NCI-H146 treated with DMSO at 0.1 percent for 48 hours (cell line): ENCODE results near the gene NT5C.
"Not testable (repeated sequence)": the region's sequence is repeated elsewhere in the genome, so short reads cannot be mapped to it uniquely, and the experiment has no call there.

Experiments
- DNase-seq: peaks from one replicate; lab custom pipeline; 2025; ENCODE audit not compliant: unreplicated experiment; lab: John Stamatoyannopoulos, UW

The NT5C gene

DNA sequence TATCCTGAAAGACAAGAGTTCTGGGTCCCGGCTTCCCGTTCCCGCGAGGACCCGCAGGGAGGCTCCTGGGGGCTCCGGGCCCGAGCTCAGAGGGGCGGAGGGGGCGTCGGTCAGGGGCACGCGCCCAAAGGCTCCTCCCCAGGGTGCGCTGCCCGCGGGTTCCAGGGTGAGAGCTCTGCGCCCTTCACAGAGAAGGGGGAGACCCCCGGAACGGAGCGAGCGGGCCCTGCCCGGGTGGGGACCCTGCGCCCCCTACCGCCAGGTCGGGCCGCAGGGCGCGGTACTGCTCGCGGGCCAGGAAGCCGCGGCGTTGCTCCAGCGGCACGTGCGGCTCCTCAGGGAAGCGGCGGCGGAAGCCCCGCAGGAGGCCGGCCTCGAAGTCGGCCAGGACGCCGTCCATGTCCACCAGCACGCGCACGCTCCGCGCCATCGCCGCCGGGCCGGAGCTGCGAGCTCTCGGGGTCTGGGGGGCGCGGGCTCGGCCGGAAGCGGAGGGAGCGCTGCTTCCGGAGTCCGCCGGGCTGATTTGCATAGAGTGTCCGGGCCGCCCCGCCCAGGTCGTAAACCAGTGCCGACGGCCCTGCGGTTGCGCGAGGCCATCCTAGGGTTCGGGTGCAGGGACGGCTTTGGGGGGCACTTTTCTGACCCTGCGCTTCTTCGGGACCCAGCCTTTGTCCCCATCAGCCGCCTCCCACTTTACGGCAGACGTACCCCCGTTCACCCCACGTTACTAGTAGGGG, at the start of gene NT5C:
Gene NT5C (minus strand): TSS at position 465 of the 740 bp plus-strand sequence. CDS start 35 bp downstream, at position 430.
- DNase-seq: peak; percentile 74

DNA sequence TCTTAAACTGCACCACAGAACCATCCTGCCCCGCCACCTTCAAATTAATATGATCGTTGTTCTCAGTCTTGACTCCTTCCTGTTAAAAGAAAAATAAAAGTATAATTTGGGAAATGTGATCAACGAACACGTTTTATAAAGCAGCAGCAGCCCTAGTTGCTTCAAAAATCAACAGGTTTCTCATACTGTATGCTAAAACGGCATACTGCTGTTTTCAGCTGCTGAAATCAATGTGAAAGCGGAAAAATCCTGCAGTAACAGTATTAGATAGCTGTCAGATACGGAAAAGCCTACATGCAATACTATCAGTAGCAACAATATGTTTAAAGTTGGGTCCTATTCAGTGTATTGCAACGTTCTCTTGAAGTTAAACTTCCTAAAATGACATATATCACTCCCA, 49.6 kb upstream of the NT5C start:
- no peak for DNase-seq

DNA sequence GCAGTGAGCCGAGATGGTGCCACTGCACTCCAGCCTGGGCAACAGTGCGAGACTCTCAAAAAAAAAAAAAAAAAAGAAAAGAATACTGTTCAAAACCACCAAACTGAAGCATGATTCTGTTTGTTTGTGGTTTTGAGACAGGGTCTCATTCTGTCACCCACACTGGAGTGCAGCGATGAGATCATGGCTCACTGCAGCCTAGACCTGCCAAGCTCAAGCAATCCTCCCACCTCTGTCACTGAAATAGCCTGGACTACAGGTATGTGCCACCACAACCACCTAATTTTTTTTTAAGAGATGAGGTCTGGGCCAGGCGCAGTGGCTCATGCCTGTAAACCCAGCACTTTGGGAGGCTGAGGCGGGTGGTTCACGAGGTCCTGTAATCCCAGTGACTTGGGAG, 46.9 kb upstream of the NT5C start:
- no peak for DNase-seq

DNA sequence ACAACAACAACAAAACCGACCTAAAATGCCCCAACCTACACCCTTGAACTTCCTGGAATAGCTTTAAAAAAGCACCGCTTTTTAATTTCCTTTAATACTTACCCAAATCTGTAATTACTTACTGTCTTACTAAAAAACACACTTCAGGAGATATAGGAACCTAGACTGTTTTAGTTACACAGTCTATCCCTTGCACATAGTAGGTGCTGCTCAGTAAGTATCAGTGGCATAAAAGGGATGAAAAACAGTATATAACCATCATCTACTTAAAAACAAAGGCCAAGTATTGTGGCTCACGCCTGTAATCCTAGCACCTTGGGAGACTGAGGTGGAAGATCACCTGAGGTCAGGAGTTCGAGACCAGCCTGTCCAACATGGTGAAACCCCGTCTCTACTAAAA, 45.1 kb upstream of the NT5C start:
- no peak for DNase-seq

GRCh38 chr17:75174996-75175395, 43.5 kb upstream of the NT5C start:
- no peak for DNase-seq

DNA sequence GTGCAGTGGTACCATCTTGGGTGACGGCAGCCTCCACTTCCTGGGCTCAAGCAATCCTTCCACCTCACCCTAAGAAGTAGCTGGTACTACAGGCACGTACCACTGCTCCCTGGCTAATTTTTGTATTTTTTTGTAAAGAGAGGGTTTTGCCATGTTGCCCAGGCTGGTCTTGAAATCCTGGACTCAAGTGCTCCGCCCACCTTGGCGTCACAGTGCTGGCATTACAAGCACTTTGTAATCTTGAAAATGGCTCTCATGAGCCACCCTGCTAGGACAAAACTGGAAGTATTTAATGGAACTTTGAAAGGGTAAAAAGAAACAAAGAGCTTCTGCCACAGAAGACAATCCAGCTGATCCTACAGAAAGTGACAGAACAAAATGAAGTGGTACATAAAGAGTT, 42.0 kb upstream of the NT5C start:
- no peak for DNase-seq

DNA sequence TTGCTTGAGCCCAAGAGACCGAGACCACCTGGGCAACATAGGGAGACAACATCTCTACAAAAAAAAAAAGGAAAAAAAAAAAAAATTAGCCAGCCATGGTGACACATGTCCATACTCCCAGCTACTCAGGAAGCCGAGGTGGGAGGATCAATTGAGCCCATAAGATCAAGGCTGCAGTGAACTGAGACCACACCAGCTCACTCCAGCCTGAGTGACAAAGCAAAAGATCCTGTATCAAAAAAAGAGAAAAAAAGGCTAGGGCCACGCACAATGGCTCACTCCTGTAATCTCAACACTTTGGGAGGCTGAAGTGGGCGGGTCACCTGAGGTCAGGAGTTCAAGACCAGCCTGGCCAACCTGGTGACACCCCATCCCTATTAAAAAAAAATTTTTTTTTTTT, 37.5 kb upstream of the NT5C start:
- no peak for DNase-seq

DNA sequence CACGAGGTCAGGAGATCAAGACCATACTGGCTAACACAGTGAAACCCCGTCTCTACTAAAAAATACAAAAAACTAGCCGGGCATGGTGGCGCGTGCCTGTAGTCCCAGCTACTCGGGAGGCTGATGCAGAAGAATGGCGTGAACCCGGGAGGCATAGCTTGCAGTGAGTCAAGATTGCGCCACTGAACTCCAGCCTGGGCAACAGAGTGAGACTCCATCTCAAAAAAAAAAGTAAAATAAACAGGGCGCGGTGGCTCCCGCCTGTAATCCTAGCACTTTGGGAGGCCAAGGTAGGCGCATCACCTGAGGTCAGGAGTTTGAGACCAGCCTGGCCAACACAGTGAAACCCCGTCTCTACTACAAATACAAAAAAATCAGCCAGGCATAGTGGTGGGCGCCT, 33.1 kb upstream of the NT5C start:
- DNase-seq: not testable (repeated sequence)

GRCh38 chr17:75163074-75163473, 31.5 kb upstream of the NT5C start:
- DNase-seq: no peak

GRCh38 chr17:75160211-75160610, 28.7 kb upstream of the NT5C start:
- DNase-seq: no peak

DNA sequence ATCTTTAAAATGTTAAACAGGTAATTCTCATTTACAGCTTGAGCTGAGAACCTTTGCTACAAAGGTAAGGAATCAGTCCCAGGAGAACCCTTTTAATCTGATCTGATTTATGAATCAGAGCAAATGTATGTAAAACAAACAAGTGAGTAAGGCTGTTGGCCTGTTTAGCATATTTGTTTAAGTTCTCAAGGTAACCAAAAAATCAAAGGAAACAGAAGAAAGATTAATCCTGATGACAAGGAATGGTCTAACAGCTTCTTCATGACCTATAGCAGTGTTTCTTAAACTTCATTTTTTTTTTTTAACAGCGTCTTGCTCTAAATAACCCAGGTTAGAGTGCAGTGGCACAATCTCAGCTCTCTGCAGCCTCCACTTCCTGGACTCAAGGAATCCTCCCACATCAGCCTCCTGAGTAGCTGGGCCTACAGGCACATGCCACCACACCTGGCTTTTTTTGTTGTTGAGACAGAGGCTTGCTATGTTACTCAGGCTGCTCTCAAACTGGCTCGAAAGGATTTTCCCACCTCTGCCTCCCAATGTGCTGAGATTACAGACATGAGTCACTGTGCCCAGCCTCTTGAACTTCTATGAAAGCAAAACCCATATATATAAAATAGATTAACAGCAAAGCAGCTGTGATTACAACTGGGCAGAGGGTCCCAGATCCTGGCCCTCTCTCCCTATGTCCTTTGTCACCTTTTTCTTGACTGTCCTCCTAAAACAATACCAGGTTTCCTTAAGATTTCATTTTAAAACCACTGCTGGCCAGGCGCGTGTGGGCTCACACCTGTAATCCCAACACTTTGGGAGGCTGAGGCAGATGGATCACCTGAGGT, 27.9 kb upstream of the NT5C start:
- DNase-seq: no peak

- DNase-seq: not testable (repeated sequence)
Measured at GRCh38 chr17:75158480-75158879, 26.9 kb upstream of the NT5C start.

DNA sequence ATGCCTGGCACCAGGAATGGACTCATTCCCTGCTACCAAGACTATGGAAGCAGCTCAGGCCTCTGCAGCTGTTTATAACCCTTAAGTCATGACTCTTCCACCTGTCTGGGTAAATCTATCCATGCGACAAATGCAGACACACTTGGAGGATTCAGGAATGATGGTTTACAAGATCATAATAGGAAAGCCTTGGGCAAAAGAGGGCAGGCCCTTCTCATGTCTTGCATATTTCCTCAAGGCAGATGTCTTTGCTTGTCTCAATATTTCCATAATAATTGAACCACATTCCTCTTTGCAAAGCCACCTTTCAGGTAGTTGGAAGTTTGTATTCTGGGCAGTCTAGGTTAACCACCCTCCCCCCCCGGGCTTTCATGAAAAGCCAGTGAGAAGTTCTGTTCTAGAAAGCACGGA, 23.7 kb upstream of the NT5C start:
- no peak for DNase-seq

DNA sequence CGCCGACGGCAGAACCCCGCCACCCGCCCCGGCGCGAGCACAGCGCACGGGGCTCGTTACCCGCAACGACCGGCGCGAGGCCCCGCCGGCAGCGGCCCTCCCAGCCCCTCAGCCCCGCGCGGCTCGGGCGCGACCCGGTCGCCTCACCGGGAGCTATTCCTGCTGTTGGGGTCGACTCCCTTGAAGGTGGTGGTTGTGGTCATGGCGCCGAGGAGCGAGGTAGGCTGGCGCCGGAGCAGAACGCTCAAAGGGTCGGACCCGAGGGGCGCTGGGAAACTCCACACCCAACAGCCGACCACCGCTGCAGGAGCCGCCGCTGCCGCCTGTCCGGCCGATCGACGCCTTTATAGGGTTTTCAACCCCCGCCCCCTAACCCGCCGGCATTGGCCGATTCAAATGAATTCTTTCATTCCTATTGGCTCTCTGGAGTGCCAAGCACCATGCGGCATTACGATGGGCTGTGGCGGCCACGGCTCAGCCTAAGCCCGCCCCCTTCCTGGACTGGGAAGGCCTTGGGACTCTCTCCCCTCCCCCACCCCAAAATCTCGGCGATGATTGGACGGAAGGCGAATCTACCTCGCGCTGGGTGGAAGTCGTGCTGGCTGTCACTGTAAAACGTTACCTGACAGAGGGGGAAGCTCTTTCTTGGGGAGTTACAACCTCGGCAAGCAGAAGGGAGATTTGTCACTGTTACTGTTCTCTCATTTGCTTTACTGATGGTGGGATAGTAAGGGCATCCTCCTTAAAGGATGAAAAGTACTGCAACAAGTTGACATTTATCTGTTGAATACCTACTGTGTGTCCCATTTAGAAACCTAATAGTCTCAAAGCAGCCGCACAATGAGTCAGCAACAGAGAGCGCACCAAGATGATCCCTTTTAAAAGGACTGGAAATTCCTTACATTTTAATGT, 22.9 kb upstream of the NT5C start, which contains the start of gene JPT1:
Gene JPT1 (minus strand): TSS at position 318 of the 912 bp plus-strand sequence. CDS start 115 bp downstream, at position 203.
- peak; percentile 94 for DNase-seq

GRCh38 chr17:75153780-75154194, 22.2 kb upstream of the NT5C start:
- DNase-seq: no peak

- peak; percentile 33 for DNase-seq
Measured at GRCh38 chr17:75152922-75153779, 21.6 kb upstream of the NT5C start.

GRCh38 chr17:75152523-75152921, 21.0 kb upstream of the NT5C start:
- no peak for DNase-seq

DNA sequence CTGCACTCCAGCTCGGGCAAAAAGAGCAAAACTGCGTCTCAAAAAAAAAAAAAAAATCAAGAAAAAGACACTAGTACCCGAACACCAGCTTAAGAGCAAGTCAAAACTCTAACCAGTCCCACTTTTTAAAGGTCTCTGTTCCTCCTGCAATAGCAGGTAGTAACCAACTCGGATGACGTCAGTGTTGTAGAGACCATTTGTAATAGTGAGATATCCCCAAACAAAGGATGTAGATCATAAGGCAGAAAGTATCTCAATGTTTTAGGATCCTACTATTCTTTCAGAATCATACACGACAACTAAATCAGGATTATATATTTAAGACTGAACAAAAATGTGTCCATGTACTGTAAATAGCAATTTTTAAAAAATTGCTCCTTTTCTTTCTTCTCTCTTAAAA, 20.4 kb upstream of the NT5C start:
- no peak for DNase-seq

DNA sequence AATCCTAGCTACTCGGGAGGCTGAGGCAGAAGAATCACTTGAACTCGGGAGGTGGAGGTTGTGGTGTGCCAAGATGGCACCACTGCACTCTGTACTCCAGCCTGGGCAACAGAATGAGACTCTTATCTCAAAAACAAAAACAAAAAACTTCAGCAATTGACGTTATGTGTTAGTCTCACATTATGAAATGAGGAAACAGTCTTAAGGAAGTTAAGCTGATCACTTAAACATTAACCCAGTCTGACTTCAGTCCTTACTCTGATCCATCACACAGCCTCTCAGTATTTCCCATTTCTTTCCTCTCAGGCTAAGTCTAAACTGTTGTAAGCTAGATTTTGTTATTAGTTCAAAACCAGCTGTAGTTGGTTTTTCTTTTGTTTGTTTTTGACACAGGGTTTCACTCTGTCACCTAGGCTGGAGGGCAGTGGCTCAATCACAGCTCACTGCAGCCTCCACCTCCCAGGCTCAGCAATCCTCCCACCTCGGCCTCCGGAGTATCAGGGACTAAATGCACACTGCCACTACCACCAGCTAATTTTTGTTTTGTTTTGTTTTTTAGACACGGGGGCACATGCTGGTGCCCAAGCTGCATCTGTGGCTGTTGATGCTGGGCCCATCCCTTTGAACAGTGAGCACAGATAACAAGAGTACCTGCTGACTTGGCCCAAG, 16.5 kb upstream of the NT5C start:
- no peak for DNase-seq

DNA sequence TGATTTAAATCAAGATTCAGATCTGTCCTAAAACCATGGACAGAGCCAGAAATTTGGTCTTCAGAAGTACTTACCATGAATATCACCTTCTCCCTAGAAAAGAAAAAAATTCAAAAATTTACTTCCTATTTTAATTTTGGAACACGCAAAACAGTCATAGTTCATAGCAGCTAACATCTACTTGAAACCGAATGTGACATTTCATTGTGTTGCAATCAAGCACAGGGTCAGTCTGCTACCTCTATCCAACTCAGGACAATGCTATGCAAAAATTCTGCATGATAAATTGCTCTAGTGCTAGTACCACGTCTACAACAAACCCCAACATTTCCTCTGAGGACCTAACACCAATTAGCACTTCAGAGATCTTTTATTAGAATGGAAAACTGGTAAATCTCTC, 15.1 kb upstream of the NT5C start:
- DNase-seq: no peak
